ENCODE data around the gene DNAJB8.

- no peak for TF ChIP-seq EZH2 (IDR thresholded peaks at IDR 0.05; ENCODE audit: insufficient read depth, low read length)
- no peak for TF ChIP-seq CTCF (IDR thresholded peaks at IDR 0.05; ENCODE audit: insufficient read depth, low read depth, low read length)
Measured at GRCh38 chr3:128482175-128482574, 15.5 kb upstream of the DNAJB8 start.
